Astrocyte (in vitro differentiated cells and primary cell): Measurements from ENCODE around the gene DNAJC16. TPM values are rescaled to one million over a fixed set of nuclear protein-coding genes. Genes with fewer than 3 reads are reported as not detected.

Source experiments
- DNase-seq: peaks from one replicate; pipeline ENCODE4 v3.0.0-alpha.2; 2010; ENCODE audit warnings: low read depth
- FAIRE-seq: peaks from 2 replicates; lab custom pipeline; 2011; peaks lifted over from hg19 to GRCh38; lab: Jason Lieb, UNC
- H2AFZ ChIP-seq: 2 replicates; pipeline ENCODE4 v1.6.0; 2012; ENCODE audit warnings: low read depth, low read length, inconsistent platforms
- H3K27ac ChIP-seq: 2 replicates; pipeline ENCODE4 v1.5.1; 2011; ENCODE audit warnings: low read depth, low read length, inconsistent platforms
- H3K27me3 ChIP-seq: 2 replicates; pipeline ENCODE4 v1.6.0; 2011; ENCODE audit warnings: low read length, inconsistent platforms; ENCODE audit not compliant: insufficient read depth
- H3K36me3 ChIP-seq: 2 replicates; pipeline ENCODE4 v1.5.1; 2011; ENCODE audit warnings: low read length, inconsistent platforms; ENCODE audit not compliant: insufficient read depth
- H3K4me1 ChIP-seq: 2 replicates; pipeline ENCODE4 v1.5.1; 2011; ENCODE audit warnings: low read length, inconsistent platforms; ENCODE audit not compliant: insufficient read depth
- H3K4me2 ChIP-seq: 2 replicates; pipeline ENCODE4 v1.6.0; 2012; ENCODE audit warnings: low read length, inconsistent platforms
- H3K4me3 ChIP-seq: 2 replicates; pipeline ENCODE4 v1.5.1; 2011; ENCODE audit warnings: low read depth, mild to moderate bottlenecking, low read length, inconsistent platforms; ENCODE audit not compliant: insufficient read depth
- H3K79me2 ChIP-seq: 2 replicates; pipeline ENCODE4 v1.6.0; 2012; ENCODE audit warnings: mild to moderate bottlenecking, low read length, inconsistent platforms; ENCODE audit not compliant: insufficient read depth
- H3K9ac ChIP-seq: 2 replicates; pipeline ENCODE4 v1.6.0; 2012; ENCODE audit warnings: mild to moderate bottlenecking, low read length, inconsistent platforms
- H3K9me3 ChIP-seq: 2 replicates; pipeline ENCODE4 v1.5.1; 2012; ENCODE audit warnings: low read depth, mild to moderate bottlenecking, low read length, inconsistent platforms; ENCODE audit not compliant: insufficient read depth
- H4K20me1 ChIP-seq: 2 replicates; pipeline ENCODE4 v1.6.0; 2012; ENCODE audit warnings: low read length, inconsistent platforms; ENCODE audit not compliant: insufficient read depth
- H3K27ac Mint-ChIP-seq: one replicate; pipeline ENCODE4 v1.8.0; 2021; ENCODE audit warnings: mild to moderate bottlenecking, mixed read lengths; ENCODE audit not compliant: unreplicated experiment
- H3K27me3 Mint-ChIP-seq: one replicate; pipeline ENCODE4 v1.8.0; 2021; ENCODE audit warnings: low read depth, mixed read lengths; ENCODE audit not compliant: unreplicated experiment
- H3K36me3 Mint-ChIP-seq: one replicate; pipeline ENCODE4 v1.8.0; 2021; ENCODE audit warnings: low read depth, mixed read lengths; ENCODE audit not compliant: unreplicated experiment
- H3K4me1 Mint-ChIP-seq: one replicate; pipeline ENCODE4 v1.8.0; 2021; ENCODE audit warnings: low read depth, mixed read lengths; ENCODE audit not compliant: unreplicated experiment
- H3K4me3 Mint-ChIP-seq: one replicate; pipeline ENCODE4 v1.8.0; 2021; ENCODE audit warnings: mild to moderate bottlenecking, moderate library complexity, mixed read lengths; ENCODE audit not compliant: unreplicated experiment
- H3K9me3 Mint-ChIP-seq: one replicate; pipeline ENCODE4 v1.8.0; 2021; ENCODE audit warnings: mild to moderate bottlenecking, mixed read lengths; ENCODE audit not compliant: unreplicated experiment
- EZH2 ChIP-seq: IDR thresholded peaks from 2 replicates; pipeline ENCODE4 v1.6.1; 2012; ENCODE audit warnings: mild to moderate bottlenecking, low read length, inconsistent platforms; ENCODE audit not compliant: insufficient read depth
- total RNA-seq: library from RNA; stranded (reverse); gene quantifications from 2 replicates; pipeline ENCODE4 v1.2.1, GENCODE V29; 2021
- TF ChIP-seq, protein P1 (sequence below): IDR thresholded peaks from 2 replicates; pipeline ENCODE4 v1.5.1; 2011; ENCODE audit warnings: low read depth, mild to moderate bottlenecking, inconsistent platforms, low read length, moderate library complexity; ENCODE audit not compliant: insufficient read depth

DNAJC16 gene
- total RNA-seq, 1 donor from 2014 or later: 19.6 TPM

DNA sequence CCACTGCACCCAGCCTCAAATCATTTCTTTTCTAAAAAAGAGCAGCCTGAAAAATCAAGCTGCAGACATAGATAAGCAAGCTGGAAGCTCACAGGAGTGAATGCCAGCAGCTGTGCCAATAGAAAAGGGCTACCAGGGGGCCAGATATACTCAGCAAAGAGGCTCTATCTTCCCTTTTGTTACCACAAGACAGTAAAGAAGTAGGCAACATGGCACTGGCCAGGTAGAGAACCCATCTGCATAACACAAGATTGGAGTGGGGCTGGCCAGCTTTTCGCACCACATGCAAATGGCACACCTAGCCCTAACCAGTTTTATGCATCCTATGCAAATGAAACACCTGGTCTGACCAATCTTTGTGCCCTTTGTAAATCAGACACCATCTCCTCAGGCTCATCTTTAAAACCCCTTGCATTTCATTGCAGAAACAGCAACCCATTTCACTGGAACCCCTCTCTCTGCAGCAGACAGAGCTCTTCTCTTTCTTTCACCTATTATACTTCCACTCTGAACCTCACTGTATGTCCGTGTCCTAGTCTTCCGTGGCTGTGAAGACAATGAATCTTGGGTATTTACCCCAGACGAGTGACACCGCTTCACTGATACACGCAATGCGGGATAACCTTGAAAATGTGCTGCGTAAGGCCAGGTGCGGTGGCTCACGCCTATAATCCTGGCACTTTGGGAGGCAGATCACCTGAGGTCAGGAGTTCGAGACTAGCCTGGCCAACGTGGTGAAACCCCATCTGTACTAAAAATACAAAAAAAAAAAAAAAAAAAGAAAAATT lies 17.8 kb upstream of the DNAJC16 start:
- Histone ChIP-seq H3K4me2 (no peak overlapping the region), H3K27me3 (no peaks in the 10 kb centered on the region), H3K27ac (no peak overlapping the region), H3K79me2 (no peaks in the 10 kb centered on the region), H4K20me1 (no peaks in the 10 kb centered on the region), H3K4me1 (no peaks in the 10 kb centered on the region), H2AFZ (no peak overlapping the region), H3K9me3 (no peaks in the 10 kb centered on the region), H3K4me3 (no peak overlapping the region), H3K9ac (no peak overlapping the region), H3K36me3 (no peaks in the 10 kb centered on the region)
- H3K27ac Mint-ChIP-seq: no peak overlapping the region
- DNase-seq (no peak), FAIRE-seq (no peak)
- TF ChIP-seq, protein P1, sequence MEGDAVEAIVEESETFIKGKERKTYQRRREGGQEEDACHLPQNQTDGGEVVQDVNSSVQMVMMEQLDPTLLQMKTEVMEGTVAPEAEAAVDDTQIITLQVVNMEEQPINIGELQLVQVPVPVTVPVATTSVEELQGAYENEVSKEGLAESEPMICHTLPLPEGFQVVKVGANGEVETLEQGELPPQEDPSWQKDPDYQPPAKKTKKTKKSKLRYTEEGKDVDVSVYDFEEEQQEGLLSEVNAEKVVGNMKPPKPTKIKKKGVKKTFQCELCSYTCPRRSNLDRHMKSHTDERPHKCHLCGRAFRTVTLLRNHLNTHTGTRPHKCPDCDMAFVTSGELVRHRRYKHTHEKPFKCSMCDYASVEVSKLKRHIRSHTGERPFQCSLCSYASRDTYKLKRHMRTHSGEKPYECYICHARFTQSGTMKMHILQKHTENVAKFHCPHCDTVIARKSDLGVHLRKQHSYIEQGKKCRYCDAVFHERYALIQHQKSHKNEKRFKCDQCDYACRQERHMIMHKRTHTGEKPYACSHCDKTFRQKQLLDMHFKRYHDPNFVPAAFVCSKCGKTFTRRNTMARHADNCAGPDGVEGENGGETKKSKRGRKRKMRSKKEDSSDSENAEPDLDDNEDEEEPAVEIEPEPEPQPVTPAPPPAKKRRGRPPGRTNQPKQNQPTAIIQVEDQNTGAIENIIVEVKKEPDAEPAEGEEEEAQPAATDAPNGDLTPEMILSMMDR: no peak
- TF ChIP-seq EZH2: no peak
- no peak overlapping the region for H3K4me3 Mint-ChIP-seq
- H3K27me3 Mint-ChIP-seq: no peaks in the 10 kb centered on the region
- H3K4me1 Mint-ChIP-seq: no peaks in the 10 kb centered on the region
- no peaks in the 10 kb centered on the region for H3K9me3 Mint-ChIP-seq
- H3K36me3 Mint-ChIP-seq: peaks cover 14% of the 10 kb centered on the region

DNA sequence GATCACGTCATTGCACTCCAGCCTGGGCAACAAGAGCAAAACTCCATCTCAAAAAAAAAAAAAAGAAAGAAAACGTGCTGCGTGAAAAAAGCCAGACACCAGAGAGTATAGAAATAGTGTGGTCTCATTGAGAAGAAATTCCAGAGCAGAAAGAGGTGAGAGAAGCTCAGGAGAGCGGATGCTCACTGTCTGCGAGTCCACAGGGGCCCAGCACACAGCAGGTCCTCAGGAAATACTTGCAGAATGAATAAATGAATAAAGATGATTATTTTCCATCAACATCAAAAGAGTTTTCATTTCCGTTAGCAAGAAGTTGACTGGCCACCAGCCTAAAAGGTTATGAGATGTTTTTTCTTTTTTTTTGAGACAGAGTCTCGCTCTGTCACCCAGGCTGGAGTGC lies 17.1 kb upstream of the DNAJC16 start:
- no peak overlapping the region for H3K4me3 ChIP-seq
- FAIRE-seq: no peak
- no peak overlapping the region for H2AFZ ChIP-seq
- no peak overlapping the region for H3K27ac Mint-ChIP-seq
- no peaks in the 10 kb centered on the region for H3K4me1 Mint-ChIP-seq
- H3K9ac ChIP-seq: no peak overlapping the region
- H3K36me3 ChIP-seq: no peaks in the 10 kb centered on the region
- H3K79me2 ChIP-seq: no peaks in the 10 kb centered on the region
- no peak for TF ChIP-seq EZH2
- TF ChIP-seq, protein P1: no peak
- no peaks in the 10 kb centered on the region for H3K9me3 Mint-ChIP-seq
- H3K27ac ChIP-seq: no peak overlapping the region
- H3K27me3 Mint-ChIP-seq: no peaks in the 10 kb centered on the region
- H3K4me3 Mint-ChIP-seq: no peak overlapping the region
- H4K20me1 ChIP-seq: no peaks in the 10 kb centered on the region
- no peaks in the 10 kb centered on the region for H3K4me1 ChIP-seq
- H3K27me3 ChIP-seq: no peaks in the 10 kb centered on the region
- no peaks in the 10 kb centered on the region for H3K9me3 ChIP-seq
- no peak for DNase-seq
- H3K4me2 ChIP-seq: peak overlapping the region; percentile 22
- H3K36me3 Mint-ChIP-seq: peaks cover 14% of the 10 kb centered on the region
